Activated CD8-positive, alpha-beta memory T cell treated with anti-CD3 and anti-CD28 coated beads, Interleukin-2, amount 50 U/mL, for 4 hours (primary cell): ENCODE data around the gene DES.
A peak's percentile ranks its signal among the peaks of the same experiment; 100 is the strongest.

Experiments
- DNase-seq: peaks from one replicate; pipeline ENCODE4 v3.0.0-alpha.2; 2020

Gene DES

GRCh38 chr2:219441451-219442255, 23.5 kb downstream of the DES start:
- DNase-seq, result peak; percentile 74

GRCh38 chr2:219442256-219443015, 24.3 kb downstream of the DES start:
- no peak for DNase-seq

- DNase-seq, result no peak
Measured at GRCh38 chr2:219443016-219443696, 25.0 kb downstream of the DES start.

- no peak for DNase-seq
Measured at GRCh38 chr2:219443697-219444023, 25.5 kb downstream of the DES start.

GRCh38 chr2:219444566-219445091, 26.5 kb downstream of the DES start:
- no peak for DNase-seq

GRCh38 chr2:219445220-219445640, 27.1 kb downstream of the DES start:
- no peak for DNase-seq

GRCh38 chr2:219446101-219446504, 27.9 kb downstream of the DES start:
- DNase-seq, result no peak

- DNase-seq, result no peak
Measured at GRCh38 chr2:219446689-219447088, 28.5 kb downstream of the DES start.

GRCh38 chr2:219447242-219448098, 29.3 kb downstream of the DES start:
- DNase-seq, result no peak

GRCh38 chr2:219448099-219448775, 30.1 kb downstream of the DES start:
- no peak for DNase-seq

GRCh38 chr2:219448776-219449341, 30.7 kb downstream of the DES start:
- DNase-seq, result peak; percentile 44

- no peak for DNase-seq
Measured at GRCh38 chr2:219449609-219450008, 31.4 kb downstream of the DES start.

GRCh38 chr2:219451661-219452360, 33.6 kb downstream of the DES start:
- no peak for DNase-seq

GRCh38 chr2:219452361-219453317, 34.5 kb downstream of the DES start:
- DNase-seq, result no peak

- no peak for DNase-seq
Measured at GRCh38 chr2:219453671-219454590, 35.8 kb downstream of the DES start.

GRCh38 chr2:219455581-219455980, 37.4 kb downstream of the DES start:
- no peak for DNase-seq

GRCh38 chr2:219457784-219458369, 39.7 kb downstream of the DES start:
- no peak for DNase-seq

- DNase-seq, result no peak
Measured at GRCh38 chr2:219458996-219459395, 40.8 kb downstream of the DES start.
